ENCODE data around the gene OR1F1.

- TF ChIP-seq CTCF (IDR thresholded peaks at IDR 0.05 in 4 of 5, conservative IDR thresholded peaks at IDR 0.05 in 1 of 5) (no peak), POLR2A (IDR thresholded peaks at IDR 0.05) (no peak)
Observed at GRCh38 chr16:3179651-3180050, 8.4 kb upstream of the OR1F1 start.
